ENCODE measurements around the gene UBE2E3.
"Not testable (repeated sequence)": the region's sequence is repeated elsewhere in the genome, so short reads cannot be mapped to it uniquely, and the experiment has no call there.

Gene UBE2E3

GRCh38 chr2:180980106-180980942 lies at the start of gene UBE2E3:
Gene UBE2E3, plus strand, starts transcription at chr2:180980605. Its CDS starts 1,438 bp downstream, at chr2:180982043.
- DNase-seq (ENCODE audit: low read depth in 2 of 2), result peak; percentile 57 to 58

GRCh38 chr2:180931841-180932240 lies 48.6 kb upstream of the UBE2E3 start:
- no peak for DNase-seq (ENCODE audit: low read depth in 2 of 2)

GRCh38 chr2:180933332-180933731 lies 47.1 kb upstream of the UBE2E3 start:
- DNase-seq (ENCODE audit: low read depth in 2 of 2), result no peak

GRCh38 chr2:180934911-180935310 lies 45.5 kb upstream of the UBE2E3 start:
- DNase-seq (ENCODE audit: low read depth in 2 of 2), result no peak

GRCh38 chr2:180937480-180937879 lies 42.9 kb upstream of the UBE2E3 start:
- DNase-seq (ENCODE audit: low read depth in 2 of 2), result not testable (repeated sequence)

- DNase-seq (ENCODE audit: low read depth in 2 of 2), result no peak
Observed at GRCh38 chr2:180938451-180938850, 42.0 kb upstream of the UBE2E3 start.

GRCh38 chr2:180943275-180943674 lies 37.1 kb upstream of the UBE2E3 start:
- DNase-seq (ENCODE audit: low read depth in 2 of 2), result no peak

GRCh38 chr2:180944372-180944771 lies 36.0 kb upstream of the UBE2E3 start:
- DNase-seq (ENCODE audit: low read depth in 2 of 2), result no peak

- no peak for DNase-seq (ENCODE audit: low read depth in 2 of 2)
Observed at GRCh38 chr2:180947208-180947689, 33.2 kb upstream of the UBE2E3 start.

GRCh38 chr2:180949896-180950295 lies 30.5 kb upstream of the UBE2E3 start:
- DNase-seq (ENCODE audit: low read depth in 2 of 2), result no peak

- no peak for DNase-seq (ENCODE audit: low read depth in 2 of 2)
Observed at GRCh38 chr2:180952082-180952481, 28.3 kb upstream of the UBE2E3 start.

- no peak for DNase-seq (ENCODE audit: low read depth in 2 of 2)
Observed at GRCh38 chr2:180952731-180953336, 27.6 kb upstream of the UBE2E3 start.

- DNase-seq (ENCODE audit: low read depth in 2 of 2), result no peak
Observed at GRCh38 chr2:180953550-180953949, 26.9 kb upstream of the UBE2E3 start.

GRCh38 chr2:180955101-180955500 lies 25.3 kb upstream of the UBE2E3 start:
- no peak for DNase-seq (ENCODE audit: low read depth in 2 of 2)

GRCh38 chr2:180959787-180960186 lies 20.6 kb upstream of the UBE2E3 start:
- no peak for DNase-seq (ENCODE audit: low read depth in 2 of 2)

GRCh38 chr2:180960982-180961381 lies 19.4 kb upstream of the UBE2E3 start:
- DNase-seq (ENCODE audit: low read depth in 2 of 2), result no peak

GRCh38 chr2:180962727-180963314 lies 17.6 kb upstream of the UBE2E3 start:
- no peak for DNase-seq (ENCODE audit: low read depth in 2 of 2)

- no peak for DNase-seq (ENCODE audit: low read depth in 2 of 2)
Observed at GRCh38 chr2:180966378-180966777, 14.0 kb upstream of the UBE2E3 start.

- no peak for DNase-seq (ENCODE audit: low read depth in 2 of 2)
Observed at GRCh38 chr2:180969124-180969523, 11.3 kb upstream of the UBE2E3 start.

GRCh38 chr2:180970016-180970415 lies 10.4 kb upstream of the UBE2E3 start:
- no peak for DNase-seq (ENCODE audit: low read depth in 2 of 2)

- DNase-seq (ENCODE audit: low read depth in 2 of 2), result no peak
Observed at GRCh38 chr2:180971811-180972210, 8.6 kb upstream of the UBE2E3 start.

- no peak for DNase-seq (ENCODE audit: low read depth in 2 of 2)
Observed at GRCh38 chr2:180975585-180975984, 4.8 kb upstream of the UBE2E3 start.

Data from activated CD4-positive, alpha-beta T cell treated with anti-CD3 and anti-CD28 coated beads for 24 hours (primary cell).